HK-2 (cell line): Measurements from ENCODE around the gene TLK2.
"Not testable (repeated sequence)": the region's sequence is repeated elsewhere in the genome, so short reads cannot be mapped to it uniquely, and the experiment has no call there.

ENCODE experiments used
- DNase-seq: peaks from one replicate; pipeline ENCODE4 v3.0.0-alpha.2; 2018; ENCODE audit not compliant: unreplicated experiment

The TLK2 gene

DNA sequence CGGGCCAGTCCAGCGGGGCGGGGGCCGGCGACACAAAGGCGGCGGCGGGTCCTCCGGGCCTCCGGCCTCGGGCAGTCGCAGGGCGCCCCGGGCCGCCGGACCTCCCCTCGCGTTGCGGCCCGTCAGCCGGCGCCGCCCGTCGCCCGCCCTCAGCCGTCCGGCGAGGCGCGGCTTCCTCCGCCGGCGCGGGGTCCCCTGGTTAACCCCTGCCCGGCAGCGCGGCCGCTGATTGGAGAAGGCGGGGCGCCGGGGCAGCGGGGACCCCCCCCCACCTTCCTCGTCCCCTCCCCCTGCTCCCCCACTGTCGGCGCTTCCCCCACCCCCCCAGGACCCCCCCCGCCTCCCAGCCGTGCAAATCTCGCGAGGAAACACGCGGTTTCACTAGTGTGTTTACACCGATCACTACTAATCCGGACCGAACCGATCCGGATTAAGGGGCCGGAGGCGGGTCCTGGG lies at the start of gene TLK2:
TLK2 (plus strand) TSS at position 402 of the 456 bp plus-strand sequence. CDS start 2,301 bp downstream, outside the sequence.
- DNase-seq = peak; percentile 82

DNA sequence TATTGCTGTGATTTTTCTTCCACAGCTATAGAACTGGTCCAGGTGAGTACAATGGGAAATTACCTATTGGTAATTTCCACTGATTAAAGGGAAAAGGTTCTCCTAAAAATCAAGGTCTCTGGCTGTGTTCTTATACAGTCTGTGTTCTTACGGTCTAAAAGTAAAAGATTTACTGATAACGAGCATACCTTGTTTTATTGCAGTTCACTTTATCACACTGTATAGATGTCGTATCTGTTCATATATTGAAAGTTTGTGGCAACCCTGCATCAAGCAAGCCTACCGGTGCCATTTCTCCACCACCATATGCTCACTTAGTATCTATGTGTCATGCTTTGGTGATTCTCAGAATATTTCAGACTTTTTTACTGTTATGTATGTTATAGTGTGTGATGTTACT lies 43.4 kb upstream of the TLK2 start:
- not testable (repeated sequence) for DNase-seq

DNA sequence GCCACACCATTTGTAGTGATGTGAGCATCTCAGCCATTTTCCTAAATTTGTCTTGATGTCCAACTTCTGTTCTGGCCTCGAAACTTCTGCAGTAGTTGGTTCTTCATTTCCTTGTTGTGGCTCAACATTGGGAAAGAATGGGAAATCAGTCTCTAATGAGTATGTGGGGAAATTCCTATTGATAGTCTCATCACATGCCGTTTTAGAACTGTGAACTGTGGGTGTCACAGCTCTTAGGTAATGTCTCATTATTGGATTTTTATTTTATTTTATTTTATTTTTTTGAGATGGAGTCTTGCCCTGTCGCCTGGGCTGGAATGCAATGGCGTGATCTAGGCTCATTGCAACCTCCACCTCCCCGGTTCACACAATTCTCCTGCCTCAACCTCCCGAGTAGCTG lies 37.4 kb upstream of the TLK2 start:
- not testable (repeated sequence) for DNase-seq

DNA sequence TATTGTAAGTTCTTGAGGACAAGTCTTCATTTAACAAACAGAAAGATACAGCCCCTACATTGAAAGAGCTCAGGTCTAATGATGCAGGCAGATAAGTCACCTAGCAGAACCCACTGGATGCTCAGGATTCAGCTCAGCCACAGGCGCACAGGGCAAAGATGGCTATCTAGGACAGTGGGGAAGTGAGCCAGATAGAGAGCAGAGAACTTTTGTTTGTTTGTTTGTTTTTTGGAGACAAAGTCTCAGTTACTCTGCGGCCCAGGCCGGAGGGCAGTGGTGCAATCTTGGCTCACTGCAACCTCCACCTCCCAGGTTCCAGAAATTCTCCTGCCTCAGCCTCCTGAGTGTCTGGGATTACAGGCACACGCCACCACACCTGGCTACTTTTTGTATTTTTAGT lies 34.6 kb upstream of the TLK2 start:
- no peak for DNase-seq

DNA sequence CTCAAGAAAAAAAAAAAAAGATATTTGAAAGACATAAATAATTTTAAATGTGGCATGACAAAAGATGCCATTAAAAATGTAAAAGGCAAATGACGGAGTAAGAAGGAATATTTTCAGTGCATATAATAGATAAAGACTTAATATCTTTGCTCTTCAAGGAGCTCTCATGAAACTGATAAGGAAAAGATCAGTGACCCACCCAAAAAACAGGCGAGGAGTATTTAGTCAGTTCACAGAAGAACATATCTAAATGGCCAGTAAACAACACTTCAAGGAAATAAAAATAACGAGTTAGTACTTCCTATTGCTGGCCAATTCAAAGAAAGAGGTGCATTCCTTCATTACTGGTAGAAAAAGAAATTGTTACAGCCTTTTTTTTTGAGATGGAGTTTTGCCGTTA lies 32.8 kb upstream of the TLK2 start:
- DNase-seq = not testable (repeated sequence)

DNA sequence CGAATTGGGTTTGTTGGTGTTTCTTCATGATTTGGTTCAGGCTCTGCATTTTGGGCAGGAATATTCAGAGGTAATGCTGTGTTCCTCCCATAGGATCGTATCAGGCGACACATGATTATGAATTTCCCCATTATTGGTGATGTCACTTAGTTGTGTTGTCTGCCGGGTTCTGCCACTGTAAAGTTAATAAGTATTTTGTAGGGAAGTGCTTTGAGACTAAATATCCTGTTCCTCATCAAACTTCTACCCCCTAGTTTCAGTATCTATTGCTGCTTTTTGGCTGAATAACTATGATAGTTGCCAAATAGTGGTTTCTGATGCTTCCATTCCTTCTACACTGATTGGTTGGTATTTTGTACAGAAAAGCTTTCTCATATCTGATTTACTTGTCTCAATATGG lies 26.4 kb upstream of the TLK2 start:
- not testable (repeated sequence) for DNase-seq

DNA sequence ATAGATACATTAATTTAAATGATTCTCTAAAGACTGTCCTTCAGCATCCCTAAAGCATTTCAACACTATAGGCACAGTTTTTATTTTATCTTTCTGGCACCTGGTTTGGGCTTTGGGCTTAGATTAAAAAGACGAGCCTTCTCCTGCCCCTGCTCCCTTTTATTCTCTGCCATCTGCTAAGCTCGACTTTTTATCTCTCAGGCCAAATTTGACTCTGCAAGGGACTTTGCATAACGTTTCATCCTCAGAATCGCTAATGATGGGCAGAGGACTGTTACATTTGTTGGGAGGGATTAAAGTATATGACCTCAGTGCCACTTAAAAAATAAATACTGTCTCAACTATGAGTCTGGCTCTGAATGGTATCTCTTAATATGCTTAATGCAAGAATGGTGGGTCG lies 25.6 kb upstream of the TLK2 start:
- DNase-seq = not testable (repeated sequence)

DNA sequence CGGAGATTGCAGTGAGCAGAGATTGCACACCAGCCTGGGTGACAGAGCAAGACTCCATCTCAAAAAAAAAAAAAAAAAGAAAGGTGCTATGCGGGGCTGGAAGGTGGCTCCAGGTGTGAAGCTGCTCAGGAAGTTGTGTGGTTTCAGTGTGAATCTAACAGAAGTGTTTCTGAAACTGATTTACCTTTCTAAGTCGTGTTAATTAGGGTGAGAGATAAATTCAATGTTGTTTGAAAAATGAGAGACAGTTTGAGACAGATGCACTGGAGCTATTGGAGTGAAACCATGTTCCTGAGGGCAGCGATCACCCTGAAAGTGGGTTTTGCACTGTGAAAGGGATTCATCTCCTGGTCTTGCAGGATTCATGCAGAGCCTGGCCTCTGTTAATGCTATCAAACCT lies 25.0 kb upstream of the TLK2 start:
- DNase-seq = not testable (repeated sequence)

DNA sequence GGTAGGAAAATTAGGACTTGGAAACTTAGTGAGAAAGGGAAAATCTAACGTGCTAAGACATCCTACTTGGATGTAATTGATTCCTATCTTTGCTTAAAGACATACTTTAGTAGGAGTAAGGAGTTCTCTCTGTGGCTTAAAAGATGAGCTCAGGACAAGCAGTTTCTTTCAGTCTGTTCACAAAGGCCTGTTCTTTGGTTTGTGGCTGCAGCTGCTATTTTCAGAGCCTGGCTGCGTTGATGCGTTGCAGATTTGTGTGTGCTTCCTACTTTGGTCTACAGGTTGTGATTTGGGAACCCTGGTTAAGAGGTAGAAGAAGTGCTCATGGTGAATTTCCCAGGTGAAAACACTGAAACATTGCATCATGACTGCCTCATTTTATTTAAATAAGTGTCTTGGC lies 24.5 kb upstream of the TLK2 start:
- not testable (repeated sequence) for DNase-seq

DNA sequence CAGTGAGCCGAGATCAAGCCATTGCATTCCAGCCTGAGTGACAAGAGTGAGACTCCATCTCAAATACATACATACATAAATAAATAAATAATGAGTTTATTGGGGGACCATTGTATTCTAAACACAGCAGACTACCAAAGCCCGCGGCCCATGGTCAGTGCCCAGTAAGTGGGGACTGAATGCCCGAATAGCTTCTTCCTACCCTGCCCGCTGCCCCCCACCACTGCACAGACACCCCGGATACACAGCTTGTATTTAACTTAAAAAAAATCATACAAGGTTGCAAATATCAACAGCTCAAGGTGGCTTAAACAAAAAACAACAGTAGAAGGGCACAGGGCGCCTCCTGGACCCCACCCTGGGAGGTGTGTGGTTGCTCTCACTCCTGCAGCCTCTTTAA lies 22.6 kb upstream of the TLK2 start:
- no peak for DNase-seq

DNA sequence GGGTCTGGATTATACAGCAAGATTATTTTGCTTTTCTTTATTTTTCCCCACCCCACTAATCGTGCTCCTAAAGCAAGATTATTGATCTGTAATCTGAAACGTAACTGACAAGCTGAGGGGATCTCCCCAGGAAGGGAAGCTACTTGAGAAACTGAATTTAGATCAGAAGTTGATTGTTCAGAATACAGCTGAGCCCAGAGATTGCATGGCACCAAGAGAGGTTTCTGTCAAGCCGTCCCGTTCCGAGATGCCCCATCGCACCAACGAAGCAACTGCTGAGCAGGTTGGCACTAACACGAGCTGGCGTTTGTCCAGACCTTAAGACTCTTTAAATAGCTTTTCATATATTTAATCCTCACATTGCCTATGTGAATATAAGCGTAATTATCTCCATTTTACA lies 20.1 kb upstream of the TLK2 start:
- DNase-seq = not testable (repeated sequence)

DNA sequence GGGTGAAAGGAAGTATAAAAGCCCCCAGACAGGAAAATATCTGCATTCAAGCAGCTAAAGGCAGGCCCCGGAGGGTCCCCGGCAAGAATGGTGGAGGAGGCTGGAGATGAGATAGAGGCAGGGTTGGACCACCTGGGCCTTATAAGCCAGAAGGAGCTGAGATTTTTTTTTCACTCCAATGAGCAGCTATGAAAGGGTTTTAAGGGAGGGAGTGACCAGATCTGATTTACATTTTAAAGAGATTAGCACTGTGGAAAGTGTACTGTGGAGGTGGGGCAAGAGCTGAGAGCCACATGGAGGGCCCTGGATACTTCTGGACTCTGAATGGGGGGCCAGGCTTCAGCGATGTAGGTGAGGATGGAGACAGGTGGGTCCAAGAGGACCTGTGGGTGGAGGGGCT lies 14.2 kb upstream of the TLK2 start:
- not testable (repeated sequence) for DNase-seq

DNA sequence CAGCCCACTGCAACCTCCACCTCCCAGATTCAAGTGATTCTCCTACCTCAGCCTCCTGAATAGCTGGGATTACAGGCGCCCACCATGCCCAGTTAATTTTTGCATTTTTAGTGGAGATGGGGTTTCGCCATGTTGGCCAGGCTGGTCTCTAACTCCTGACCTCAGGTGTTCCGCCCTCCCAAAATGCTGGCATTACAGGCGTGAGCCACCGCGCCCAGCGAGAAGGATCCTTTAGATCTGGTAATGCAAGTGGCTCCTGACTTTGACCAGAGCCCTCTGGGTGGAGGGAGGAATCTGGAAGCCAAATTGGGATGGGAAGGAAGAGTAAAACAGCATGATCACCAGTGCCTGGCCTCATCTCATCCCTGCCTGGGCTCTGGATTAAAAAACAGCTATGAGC lies 13.4 kb upstream of the TLK2 start:
- not testable (repeated sequence) for DNase-seq

DNA sequence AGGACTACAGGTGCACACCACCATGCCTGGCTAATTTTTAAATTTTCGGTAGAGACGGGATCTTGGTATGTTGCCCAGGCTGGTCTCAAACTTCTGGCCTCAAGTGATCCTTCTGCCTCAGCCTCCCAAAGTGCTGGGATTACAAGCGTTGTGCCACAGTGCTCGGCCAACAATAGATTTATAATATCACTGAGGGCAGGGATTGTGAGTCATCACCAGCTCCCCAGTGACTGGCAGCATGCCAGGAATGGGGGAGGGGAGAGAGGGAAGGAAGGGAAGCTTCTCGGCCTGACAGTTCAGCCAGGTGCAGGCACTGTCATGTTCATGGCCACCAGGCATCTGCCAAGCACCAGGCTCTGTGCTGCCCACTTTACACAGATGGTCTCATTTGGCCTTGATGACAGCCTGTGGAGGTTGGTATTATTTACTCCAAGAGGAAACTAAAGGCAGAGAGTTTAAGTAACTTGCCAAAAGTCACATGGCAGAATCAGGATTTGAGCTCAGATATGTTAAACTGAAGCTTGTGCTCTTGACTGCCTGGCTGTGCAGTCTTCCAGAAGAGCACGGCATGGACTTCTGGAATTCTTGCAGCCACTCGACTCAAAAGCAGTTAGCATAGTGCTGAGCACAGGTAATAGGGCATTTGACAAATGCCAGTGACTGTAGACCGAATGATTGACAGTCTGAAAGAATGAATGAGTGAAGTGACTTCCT lies 7.8 kb upstream of the TLK2 start:
- peak; percentile 85 for DNase-seq

DNA sequence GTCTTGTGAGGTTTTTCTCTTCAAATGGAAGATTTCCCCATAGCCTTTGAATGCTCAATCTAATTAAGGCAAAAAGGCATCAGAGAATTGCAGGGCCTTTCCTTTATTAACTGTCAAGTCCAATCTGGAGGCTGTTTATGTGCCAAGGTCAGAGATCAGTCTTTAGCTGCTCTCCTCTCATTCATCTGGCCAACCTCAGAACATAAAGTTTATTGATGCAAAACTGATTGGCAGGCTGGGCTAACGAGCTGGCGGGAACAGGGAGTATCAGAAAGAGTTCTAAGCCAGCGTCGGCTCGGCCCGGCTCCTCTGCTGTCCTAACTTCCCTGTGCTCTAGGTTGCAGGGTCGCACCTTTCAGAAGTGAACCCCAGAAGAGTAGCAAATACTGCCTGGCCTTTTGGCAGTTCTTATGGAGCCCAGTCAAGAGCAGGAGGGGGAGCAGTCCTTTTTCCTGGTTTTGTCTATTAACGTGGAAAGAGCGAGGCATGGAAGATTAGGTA lies 7.2 kb upstream of the TLK2 start:
- not testable (repeated sequence) for DNase-seq

DNA sequence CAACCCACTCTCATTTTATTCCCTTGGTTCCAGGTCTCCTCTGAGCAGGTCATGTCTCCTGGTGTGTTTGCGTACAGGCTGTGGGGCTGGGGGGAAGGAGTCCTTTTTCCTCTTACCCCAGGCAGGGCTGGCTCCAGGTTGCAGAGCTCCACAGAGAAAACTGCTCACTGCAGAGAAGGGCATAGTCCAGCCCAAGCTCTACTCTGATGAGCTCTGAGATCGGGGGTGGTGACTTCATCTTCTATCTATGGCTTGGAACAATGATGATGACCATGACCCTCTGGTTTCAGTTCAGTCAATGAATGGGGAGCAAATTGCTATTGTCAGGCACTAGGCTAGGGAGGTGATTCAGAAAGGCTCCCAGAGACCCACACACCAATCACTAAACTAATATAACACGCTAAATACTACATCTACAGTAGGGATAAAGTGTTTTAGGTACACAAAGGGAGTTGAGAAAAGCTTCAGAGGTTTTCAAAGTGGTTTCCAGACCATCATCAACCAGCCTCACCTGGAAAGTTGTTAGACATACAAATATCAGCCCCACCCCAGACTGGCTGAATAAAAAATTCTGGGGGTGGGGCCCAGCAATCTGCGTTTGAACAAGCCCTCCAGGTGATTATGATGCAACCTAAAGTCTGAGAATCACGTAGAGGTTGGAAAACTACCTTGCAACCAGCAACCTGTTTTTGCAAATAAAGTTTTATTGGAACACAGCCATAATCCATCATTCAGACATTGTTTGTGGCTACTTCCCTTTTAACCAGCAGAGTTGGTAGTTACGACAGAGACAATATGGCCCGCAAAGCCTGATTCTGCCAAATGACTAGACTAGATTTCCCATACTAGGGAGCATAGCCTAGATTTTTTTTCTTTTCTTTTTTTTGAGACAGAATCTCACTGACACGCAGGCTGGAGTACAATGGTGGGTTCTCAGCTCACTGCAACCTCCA lies 5.3 kb upstream of the TLK2 start:
- DNase-seq = not testable (repeated sequence)

DNA sequence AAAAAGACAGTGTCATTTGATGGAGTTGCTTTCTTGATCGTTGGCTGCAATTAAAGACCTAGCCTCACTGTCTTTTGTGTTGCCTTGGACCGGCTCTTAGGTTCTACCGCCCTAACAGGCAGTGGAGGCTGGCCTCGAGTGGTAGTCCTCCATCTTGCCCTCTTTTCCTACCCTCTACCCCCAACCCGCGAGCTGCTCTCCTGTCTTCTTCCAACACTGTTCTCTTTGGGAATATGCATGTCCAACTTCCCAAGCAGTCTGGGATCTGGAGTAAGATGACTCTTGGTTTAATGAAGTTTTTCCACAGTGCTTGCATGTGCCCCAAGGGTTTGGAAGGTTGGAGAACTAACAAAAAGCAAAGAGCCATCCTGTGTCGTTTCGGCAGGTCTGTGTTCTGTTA lies 1.5 kb upstream of the TLK2 start:
- DNase-seq = not testable (repeated sequence)

DNA sequence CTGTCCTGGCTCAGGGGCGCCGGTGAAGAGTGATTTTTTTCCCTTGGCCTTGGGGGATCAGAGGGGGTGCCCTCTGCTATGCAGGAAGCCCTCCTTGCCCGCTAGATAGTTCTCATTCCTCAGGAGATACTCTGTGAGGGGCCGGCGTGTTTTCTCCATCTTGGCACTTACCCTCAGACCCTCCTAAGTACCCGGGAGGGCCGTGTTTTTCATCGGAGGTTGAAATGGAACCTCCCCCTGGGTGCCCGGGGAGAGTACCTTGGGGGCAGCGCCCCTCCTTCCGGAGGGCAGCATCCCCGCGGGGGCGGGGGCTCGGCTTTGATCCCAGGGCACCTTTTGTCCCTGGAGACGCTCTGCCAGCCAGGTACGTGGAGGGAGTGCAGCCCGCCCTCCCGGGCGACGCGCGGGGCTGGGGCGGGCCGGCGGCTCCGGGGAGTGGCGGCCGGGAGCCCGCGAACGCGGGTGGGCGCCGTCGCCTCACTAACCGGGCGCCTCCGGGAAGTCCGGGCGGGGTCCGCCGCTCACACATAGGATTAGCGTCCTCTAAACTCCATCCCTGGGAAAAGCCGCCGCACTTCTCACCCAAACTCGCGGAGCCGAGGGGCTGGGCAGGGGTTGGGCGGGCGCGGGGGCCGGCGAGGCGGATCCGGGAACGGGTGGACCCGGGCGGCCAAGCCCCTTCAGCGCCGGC lies 762 bp upstream of the TLK2 start:
- DNase-seq = not testable (repeated sequence)

DNA sequence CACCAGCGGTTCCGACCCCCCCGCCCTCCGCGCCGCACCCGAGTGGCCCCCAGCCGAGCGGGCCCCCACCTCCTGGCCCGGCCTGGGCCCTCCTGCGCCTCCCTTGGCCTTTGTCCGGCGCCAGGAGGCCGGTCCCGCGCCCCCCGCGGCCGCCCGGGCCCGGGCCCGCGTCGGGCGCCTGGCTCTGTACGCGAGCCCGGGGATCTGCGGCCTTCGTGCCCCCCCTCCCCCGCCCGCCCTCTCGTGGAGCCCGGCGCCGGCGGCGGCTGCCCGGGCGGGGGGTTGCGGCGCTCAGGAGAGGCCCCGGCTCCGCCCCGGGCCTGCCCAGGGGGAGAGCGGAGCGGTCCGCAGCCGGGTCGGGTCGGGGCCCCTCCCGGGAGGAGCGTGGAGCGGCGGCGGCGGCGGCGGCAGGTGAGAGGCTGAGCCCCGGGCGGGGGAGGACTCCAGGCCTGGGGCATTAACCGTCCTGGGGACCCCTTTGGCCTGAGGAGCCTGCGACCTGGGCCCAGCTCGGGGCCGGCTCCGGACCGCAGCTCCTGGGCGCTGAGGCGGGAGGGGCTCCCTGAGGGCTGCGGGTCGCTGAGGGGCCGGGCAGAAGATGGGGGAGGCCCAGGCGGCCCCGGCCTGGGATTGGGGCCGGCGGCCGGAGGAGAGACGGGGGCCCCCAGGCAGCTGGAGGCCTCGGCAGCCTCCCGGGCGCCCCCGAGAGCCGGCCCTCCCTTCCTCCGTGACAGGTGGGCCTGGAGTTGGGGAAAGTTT lies 434 bp downstream of the TLK2 start:
- DNase-seq = peak; percentile 43

DNA sequence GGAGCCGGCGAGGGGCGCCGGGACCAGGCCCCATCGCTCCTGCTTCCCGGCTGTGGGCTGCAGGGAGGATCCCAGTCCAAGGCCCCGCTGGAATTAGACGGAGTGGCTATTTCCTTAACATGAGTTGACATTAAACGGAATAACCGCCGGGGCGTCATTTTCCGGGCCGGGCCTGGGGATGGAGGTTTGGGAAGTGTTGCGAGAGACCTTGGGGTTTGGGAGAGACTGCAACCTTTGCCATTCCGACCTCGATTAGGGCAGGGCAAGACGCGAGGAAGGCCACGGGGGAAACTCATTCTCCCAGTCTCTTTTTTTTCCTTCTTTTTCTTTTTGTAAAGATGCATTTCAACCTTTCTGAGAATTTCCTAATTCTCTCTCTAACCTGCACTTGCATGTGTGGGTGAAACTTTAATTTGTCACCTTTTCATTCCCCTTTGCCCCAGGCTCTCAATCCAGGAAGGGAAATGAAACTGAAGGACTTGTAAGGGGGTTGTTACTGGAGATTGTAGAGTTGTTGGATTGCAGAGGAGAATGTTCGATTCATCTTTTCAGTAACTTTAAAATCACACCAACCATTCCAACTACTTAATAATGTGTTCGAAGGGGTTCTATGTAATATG lies 1.1 kb downstream of the TLK2 start:
- DNase-seq = peak; percentile 37

DNA sequence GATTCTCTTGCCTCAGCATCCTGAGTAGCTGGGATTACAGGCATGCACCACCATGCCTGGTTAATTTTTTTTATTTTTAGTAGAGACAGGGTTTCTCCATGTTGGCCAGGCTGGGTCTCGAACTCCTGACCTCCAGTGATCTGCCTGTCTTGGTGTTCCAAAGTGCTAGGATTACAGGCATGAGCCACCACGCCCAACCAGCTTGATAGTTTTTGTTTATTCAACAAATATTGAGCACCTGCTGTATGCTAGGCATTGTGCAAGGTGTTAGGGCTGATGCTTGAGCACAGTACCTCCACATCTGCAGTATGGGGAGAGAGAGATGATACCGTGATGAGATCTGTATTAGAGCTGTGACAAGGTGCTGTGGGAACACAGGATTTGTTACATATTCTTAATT lies 3.9 kb downstream of the TLK2 start:
- not testable (repeated sequence) for DNase-seq
